WTC11 (cell line): ENCODE results near the gene TP53BP2. TPM values are rescaled to one million over a fixed set of nuclear protein-coding genes. Genes with fewer than 3 reads are reported as not detected.

Experiments
- ATAC-seq: fragments of 200-7000 bp; cut with Tn5 transposase; 2 replicates; pipeline ENCODE4 v1.10.0; 2021; ENCODE audit warnings: mild to moderate bottlenecking, moderate library complexity
- CTCF ChIA-PET: fragments of 300-600 bp; sonication (Branson Sonifier 250); formaldehyde crosslinking; loops from one replicate; lab custom pipeline; 2021; ENCODE audit warnings: antibody characterized with exemption; lab: Charles Lee
- POLR2A ChIA-PET: fragments of 350-600 bp; sonication (Branson Sonifier 250); formaldehyde crosslinking; loops from one replicate; lab custom pipeline; 2021; ENCODE audit warnings: antibody characterized with exemption; lab: Charles Lee
- DNase-seq: peaks from one replicate; pipeline ENCODE4 v3.0.0; 2021; ENCODE audit warnings: low spot score
- H3K27ac Mint-ChIP-seq: 2 replicates; pipeline ENCODE4 v1.8.0; 2021; ENCODE audit warnings: mixed read lengths
- H3K27me3 Mint-ChIP-seq: 2 replicates; pipeline ENCODE4 v1.8.0; 2021; ENCODE audit warnings: low read depth, mild to moderate bottlenecking, moderate library complexity, mixed read lengths
- H3K36me3 Mint-ChIP-seq: 2 replicates; pipeline ENCODE4 v1.8.0; 2021; ENCODE audit warnings: mixed read lengths
- H3K4me1 Mint-ChIP-seq: 2 replicates; pipeline ENCODE4 v1.8.0; 2022; ENCODE audit warnings: mixed read lengths
- H3K4me3 Mint-ChIP-seq: 2 replicates; pipeline ENCODE4 v1.8.0; 2021; ENCODE audit warnings: mild to moderate bottlenecking, moderate library complexity, mixed read lengths
- H3K9me3 Mint-ChIP-seq: 2 replicates; pipeline ENCODE4 v1.8.0; 2021; ENCODE audit warnings: mixed read lengths
- ATF1 ChIP-seq: sonication (generic); formaldehyde crosslinking; IDR thresholded peaks from 2 replicates; pipeline ENCODE4 v1.8.1; 2023; ENCODE audit warnings: mild to moderate bottlenecking, moderate library complexity, missing genetic modification reagents
- ATF2 ChIP-seq: sonication (generic); formaldehyde crosslinking; IDR thresholded peaks from 2 replicates; pipeline ENCODE4 v1.8.1; 2022; ENCODE audit warnings: low read depth, missing genetic modification reagents, borderline replicate concordance
- CBFB ChIP-seq: sonication (generic); formaldehyde crosslinking; IDR thresholded peaks from 2 replicates; pipeline ENCODE4 v1.8.1; 2022; ENCODE audit warnings: mild to moderate bottlenecking, low read depth, missing genetic modification reagents
- CDX4 ChIP-seq: fragments of 250-450 bp; sonication (Bioruptor Pico); IDR thresholded peaks from 2 replicates; pipeline ENCODE4 v1.9.0; 2021; ENCODE audit warnings: moderate library complexity, mild to moderate bottlenecking, inconsistent platforms, borderline replicate concordance
- CTCF ChIP-seq: fragments of 200-600 bp; IDR thresholded peaks from 2 replicates; pipeline ENCODE4 v1.8.0; 2022; ENCODE audit warnings: antibody characterized with exemption
- ELF4 ChIP-seq: sonication (generic); formaldehyde crosslinking; IDR thresholded peaks from 2 replicates; pipeline ENCODE4 v1.8.1; 2022; ENCODE audit warnings: low read depth, mild to moderate bottlenecking, moderate library complexity, missing genetic modification reagents
- EMX1 ChIP-seq: fragments of 250-450 bp; sonication (Bioruptor Pico); IDR thresholded peaks from 2 replicates; pipeline ENCODE4 v1.8.0; 2021; ENCODE audit warnings: mild to moderate bottlenecking
- ESRRA ChIP-seq: sonication (generic); formaldehyde crosslinking; IDR thresholded peaks from 2 replicates; pipeline ENCODE4 v1.8.1; 2022; ENCODE audit warnings: mild to moderate bottlenecking, missing genetic modification reagents, borderline replicate concordance
- FOXK1 ChIP-seq: sonication (generic); formaldehyde crosslinking; IDR thresholded peaks from 2 replicates; pipeline ENCODE4 v1.8.0; 2022; ENCODE audit warnings: mild to moderate bottlenecking, moderate library complexity, missing genetic modification reagents
- GABPB1 ChIP-seq: sonication (generic); formaldehyde crosslinking; IDR thresholded peaks from 2 replicates; pipeline ENCODE4 v1.8.1; 2023; ENCODE audit warnings: mild to moderate bottlenecking, missing genetic modification reagents
- JUN ChIP-seq: sonication (generic); formaldehyde crosslinking; IDR thresholded peaks from 2 replicates; pipeline ENCODE4 v1.8.0; 2023; ENCODE audit warnings: mild to moderate bottlenecking, missing genetic modification reagents
- MXD4 ChIP-seq: fragments of 250-450 bp; sonication (Bioruptor Pico); IDR thresholded peaks from 2 replicates; pipeline ENCODE4 v1.8.0; 2021; ENCODE audit warnings: mild to moderate bottlenecking, moderate library complexity, borderline replicate concordance
- NFE2L1 ChIP-seq: sonication (generic); formaldehyde crosslinking; IDR thresholded peaks from 2 replicates; pipeline ENCODE4 v1.8.1; 2023; ENCODE audit warnings: missing genetic modification reagents
- NFYB ChIP-seq: sonication (generic); formaldehyde crosslinking; conservative IDR thresholded peaks from 2 replicates; pipeline ENCODE4 v1.8.0; 2022; ENCODE audit warnings: low read depth, missing genetic modification reagents
- PRRX2 ChIP-seq: fragments of 250-450 bp; sonication (Bioruptor Pico); IDR thresholded peaks from 2 replicates; pipeline ENCODE4 v1.8.0; 2021; ENCODE audit warnings: mild to moderate bottlenecking
- RELA ChIP-seq: sonication (generic); formaldehyde crosslinking; IDR thresholded peaks from 2 replicates; pipeline ENCODE4 v1.8.1; 2022; ENCODE audit warnings: missing genetic modification reagents, mild to moderate bottlenecking, borderline replicate concordance
- STAT6 ChIP-seq: sonication (generic); formaldehyde crosslinking; conservative IDR thresholded peaks from 2 replicates; pipeline ENCODE4 v1.8.1; 2023; ENCODE audit warnings: mild to moderate bottlenecking, low read depth, missing genetic modification reagents, moderate library complexity
- TEAD1 ChIP-seq: sonication (generic); formaldehyde crosslinking; IDR thresholded peaks from 2 replicates; pipeline ENCODE4 v1.8.0; 2022; ENCODE audit warnings: mild to moderate bottlenecking, missing genetic modification reagents
- USF1 ChIP-seq: sonication (generic); formaldehyde crosslinking; IDR thresholded peaks from 2 replicates; pipeline ENCODE4 v1.8.0; 2022; ENCODE audit warnings: mild to moderate bottlenecking, missing genetic modification reagents
- ZBTB21 ChIP-seq: sonication (generic); formaldehyde crosslinking; IDR thresholded peaks from 2 replicates; pipeline ENCODE4 v1.8.1; 2023; ENCODE audit warnings: mild to moderate bottlenecking, missing genetic modification reagents, borderline replicate concordance
- ZNF425 ChIP-seq: fragments of 250-450 bp; sonication (Bioruptor Pico); conservative IDR thresholded peaks from 2 replicates; pipeline ENCODE4 v1.9.0; 2021; ENCODE audit warnings: mild to moderate bottlenecking
- ZSCAN18 ChIP-seq: fragments of 250-450 bp; sonication (Bioruptor Pico); IDR thresholded peaks from 2 replicates; pipeline ENCODE4 v2.1.2; 2022; ENCODE audit warnings: mild to moderate bottlenecking, moderate library complexity
- total RNA-seq: library from RNA; stranded (reverse); gene quantifications from 3 replicates; pipeline ENCODE4 v1.2.3, GENCODE V29; 2021

The TP53BP2 gene
- total RNA-seq, 1 experiment from 2014 or later, result 42.7 TPM

- TF ChIP-seq GABPB1 (CRISPR knock-in tag), result no peak
- no peak for TF ChIP-seq ESRRA (CRISPR knock-in tag)
- TF ChIP-seq CDX4 (CRISPR knock-in tag), result no peak
- no peak for TF ChIP-seq ZBTB21 (CRISPR knock-in tag)
- no peak for TF ChIP-seq MXD4 (CRISPR knock-in tag)
These were observed 80.6 kb downstream of the TP53BP2 start (continued) for GRCh38 chr1:223765036-223765718.

- H3K27ac Mint-ChIP-seq, result no peak overlapping the region
- peaks cover 7% of the 10 kb centered on the region for H3K36me3 Mint-ChIP-seq
- H3K4me1 Mint-ChIP-seq, result peaks cover 6% of the 10 kb centered on the region
- peaks cover 2% of the 10 kb centered on the region; the same call in 1 of the 2 replicates for H3K9me3 Mint-ChIP-seq
- H3K4me3 Mint-ChIP-seq, result no peak overlapping the region
- no peaks in the 10 kb centered on the region for H3K27me3 Mint-ChIP-seq
- DNase-seq (no peak), ATAC-seq (no peak)
- no peak for TF ChIP-seq CTCF
- TF ChIP-seq ATF1 (CRISPR knock-in tag), result no peak
- TF ChIP-seq EMX1 (CRISPR knock-in tag), result no peak
- no peak for TF ChIP-seq CBFB (CRISPR knock-in tag)
- no peak for TF ChIP-seq ATF2 (CRISPR knock-in tag)
- no peak for TF ChIP-seq RELA
- TF ChIP-seq ELF4 (CRISPR knock-in tag), result no peak
- TF ChIP-seq NFE2L1, result no peak
- TF ChIP-seq FOXK1 (CRISPR knock-in tag), result no peak
- TF ChIP-seq USF1, result no peak
- CTCF ChIA-PET, result no interaction called here
- POLR2A ChIA-PET, result no interaction called here
These were observed 81.9 kb downstream of the TP53BP2 start for GRCh38 chr1:223763881-223764280.

GRCh38 chr1:223763251-223763650, 82.5 kb downstream of the TP53BP2 start:
- ATAC-seq (no peak), DNase-seq (no peak)
- 0 out of 2 replicates have a peak, but pooled peaks cover 4% of the 10 kb centered on the region for H3K36me3 Mint-ChIP-seq
- no peak overlapping the region for H3K27ac Mint-ChIP-seq
- no peaks in the 10 kb centered on the region for H3K27me3 Mint-ChIP-seq
- no peaks in the 10 kb centered on the region for H3K9me3 Mint-ChIP-seq
- ChIA-PET CTCF (no interaction called here), POLR2A (no interaction called here)
- no peak overlapping the region for H3K4me3 Mint-ChIP-seq
- no peak for TF ChIP-seq STAT6 (CRISPR knock-in tag)
- TF ChIP-seq ZNF425 (CRISPR knock-in tag), result no peak
- no peak for TF ChIP-seq NFYB (CRISPR knock-in tag)
- TF ChIP-seq PRRX2, result no peak
- TF ChIP-seq ZSCAN18 (CRISPR knock-in tag), result no peak
- TF ChIP-seq TEAD1 (CRISPR knock-in tag), result no peak
- no peak for TF ChIP-seq JUN
- no peak for TF ChIP-seq ATF1 (CRISPR knock-in tag)
- H3K4me1 Mint-ChIP-seq, result peaks cover 6% of the 10 kb centered on the region
